Stimulated activated CD8-positive, alpha-beta memory T cell treated with anti-CD3 and anti-CD28 coated beads, Interleukin-15, amount 100 ng/mL, for 48 hours (primary cell): Measurements from ENCODE around the gene FCRL6.

Experiments used
- DNase-seq, 2 donors: peaks; one replicate each; pipeline ENCODE4 v3.0.0-alpha.2; 2020; ENCODE audit warnings: low read depth in 2 of 2

Gene FCRL6

GRCh38 chr1:159862557-159862956 lies 60.4 kb downstream of the FCRL6 start, which contains the start of gene VSIG8:
Gene VSIG8, minus strand, starts transcription at chr1:159862657. Its CDS starts 136 bp downstream, at chr1:159862521.
- DNase-seq: no peak

GRCh38 chr1:159864262-159864661 lies 62.1 kb downstream of the FCRL6 start:
- no peak for DNase-seq
